Large intestine (tissue), 3 donors: ENCODE data around the gene TLX2. TPM values are rescaled to one million over a fixed set of nuclear protein-coding genes. Genes with fewer than 3 reads are reported as not detected.
"Not testable (repeated sequence)": the region's sequence is repeated elsewhere in the genome, so short reads cannot be mapped to it uniquely, and the experiment has no call there.

Experiments
- DNase-seq, 2 donors: peaks; one replicate each; pipeline versions ENCODE4 v3.0.0 to v3.0.0-alpha.2; 2013
- H3K27ac ChIP-seq: one replicate; pipeline ENCODE4 v1.5.1; 2013; ENCODE audit warnings: low read length
- H3K27me3 ChIP-seq: 2 replicates; pipeline ENCODE4 v1.6.1; 2013; ENCODE audit warnings: low read length; ENCODE audit not compliant: control insufficient read depth, insufficient read depth
- H3K36me3 ChIP-seq: 2 replicates; pipeline ENCODE4 v1.6.1; 2013; ENCODE audit warnings: low read length; ENCODE audit not compliant: control insufficient read depth, insufficient read depth
- H3K4me1 ChIP-seq: one replicate; pipeline ENCODE4 v1.6.1; 2013; ENCODE audit warnings: low read length; ENCODE audit not compliant: control insufficient read depth, insufficient read depth
- H3K4me3 ChIP-seq: one replicate; pipeline ENCODE4 v1.5.1; 2013; ENCODE audit warnings: low read length
- H3K9me3 ChIP-seq: one replicate; pipeline ENCODE4 v1.6.1; 2013; ENCODE audit warnings: mild to moderate bottlenecking, low read depth, low read length, moderate library complexity; ENCODE audit not compliant: control insufficient read depth
- WGBS: methylation state at CpG from one replicate; pipeline ENCODE4 v1.1.5; 2013; ENCODE audit warnings: low lambda C conversion rate; ENCODE audit not compliant: insufficient coverage; 5-methylcytosine and 5-hydroxymethylcytosine counted together
- polyA plus RNA-seq: library from polyadenylated mRNA; unstranded; fragments of 120-200 nt; gene quantifications from one replicate; pipeline ENCODE4 v1.2.1, GENCODE V29; 2013

The TLX2 gene
- polyA plus RNA-seq, 1 donor: 5.0 TPM

- peaks cover 10% of the 10 kb centered on the region for H3K9me3 ChIP-seq
- DNase-seq: peak in 1 of 2 donors; percentile 20
Observed at GRCh38 chr2:74558284-74559230, 44.3 kb downstream of the TLX2 start.

DNA sequence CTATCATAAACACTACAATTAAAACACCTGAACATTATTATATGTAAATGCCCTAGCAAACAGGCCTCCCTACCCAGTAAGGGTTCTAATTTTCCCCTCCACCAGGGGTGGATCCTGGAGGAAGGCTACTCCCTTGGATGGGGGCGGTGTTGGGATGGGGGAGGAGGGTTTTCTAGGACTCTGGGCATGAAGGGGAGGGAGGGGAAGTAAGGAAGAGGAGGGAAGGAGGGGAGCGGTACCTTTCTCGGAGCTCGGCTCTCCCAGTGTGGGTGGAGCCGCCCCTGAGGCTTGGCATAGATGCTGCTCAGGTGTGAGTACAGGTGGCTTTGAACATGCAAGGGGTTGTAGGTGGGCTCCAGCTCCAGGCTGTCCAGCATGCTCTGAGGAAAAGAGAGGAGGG is 45.7 kb downstream of the TLX2 start:
- WGBS: no CpG with 5 or more reads among the region's 5 CpGs
- no peaks in the 10 kb centered on the region for H3K36me3 ChIP-seq
- DNase-seq: no peak
- no peaks in the 10 kb centered on the region for H3K4me1 ChIP-seq
- no peak overlapping the region for H3K4me3 ChIP-seq
- H3K27me3 ChIP-seq: peaks cover 91% of the 10 kb centered on the region
- peaks cover 4% of the 10 kb centered on the region for H3K9me3 ChIP-seq
- H3K27ac ChIP-seq: no peak overlapping the region

More at GRCh38 chr2:74558284-74559230, 44.3 kb downstream of the TLX2 start:
- Histone ChIP-seq H3K4me1 (no peaks in the 10 kb centered on the region), H3K27ac (no peak overlapping the region), H3K27me3 (peaks cover 95% of the 10 kb centered on the region), H3K4me3 (no peak overlapping the region), H3K36me3 (no peaks in the 10 kb centered on the region)
- WGBS: no CpG with 5 or more reads among the region's 7 CpGs

DNA sequence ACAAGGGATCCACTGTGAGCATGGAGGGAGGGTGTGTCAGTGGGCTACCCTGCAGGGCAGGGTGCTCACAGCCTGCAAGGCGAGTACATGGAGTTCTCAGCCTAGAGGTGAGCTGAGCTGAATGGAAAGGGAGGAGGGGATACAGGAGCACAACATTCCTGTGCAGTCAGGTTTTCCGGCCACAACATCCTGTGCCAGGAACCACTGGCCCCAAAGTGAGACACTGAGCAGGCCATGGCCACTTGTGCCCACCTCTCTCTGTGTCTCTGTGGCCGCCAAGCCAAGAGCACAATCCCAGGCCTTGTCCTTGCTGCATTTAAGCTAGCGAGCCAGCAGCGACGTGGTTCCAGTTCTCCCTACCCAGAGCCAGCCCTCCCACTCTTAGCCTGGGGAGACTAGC is 46.3 kb downstream of the TLX2 start:
- Histone ChIP-seq H3K27me3 (peaks cover 84% of the 10 kb centered on the region), H3K36me3 (no peaks in the 10 kb centered on the region), H3K4me1 (no peaks in the 10 kb centered on the region), H3K9me3 (no peaks in the 10 kb centered on the region), H3K4me3 (no peak overlapping the region), H3K27ac (no peak overlapping the region)
- no peak for DNase-seq
- no CpG with 5 or more reads among the region's 6 CpGs for WGBS

DNA sequence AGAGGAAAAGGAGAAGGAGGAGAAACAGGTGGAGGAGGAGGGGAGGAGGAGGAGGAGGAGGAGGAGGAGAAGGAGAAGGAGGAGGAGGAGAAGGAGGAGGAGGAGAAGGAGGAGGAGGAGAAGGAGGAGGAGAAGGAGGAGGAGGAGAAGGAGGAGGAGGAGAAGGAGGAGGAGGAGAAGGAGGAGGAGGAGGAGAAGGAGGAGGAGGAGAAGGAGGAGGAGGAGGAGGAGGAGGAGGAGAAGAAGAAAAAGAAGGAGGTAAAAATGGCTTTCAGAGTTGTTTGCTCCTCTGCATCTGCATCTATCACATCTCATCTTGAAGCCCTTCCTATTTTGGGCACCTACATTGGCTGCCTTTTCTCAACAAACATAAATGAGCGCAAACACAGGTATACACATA is 46.8 kb downstream of the TLX2 start:
- H3K9me3 ChIP-seq: not testable (repeated sequence)
- peaks cover 83% of the 10 kb centered on the region for H3K27me3 ChIP-seq

DNA sequence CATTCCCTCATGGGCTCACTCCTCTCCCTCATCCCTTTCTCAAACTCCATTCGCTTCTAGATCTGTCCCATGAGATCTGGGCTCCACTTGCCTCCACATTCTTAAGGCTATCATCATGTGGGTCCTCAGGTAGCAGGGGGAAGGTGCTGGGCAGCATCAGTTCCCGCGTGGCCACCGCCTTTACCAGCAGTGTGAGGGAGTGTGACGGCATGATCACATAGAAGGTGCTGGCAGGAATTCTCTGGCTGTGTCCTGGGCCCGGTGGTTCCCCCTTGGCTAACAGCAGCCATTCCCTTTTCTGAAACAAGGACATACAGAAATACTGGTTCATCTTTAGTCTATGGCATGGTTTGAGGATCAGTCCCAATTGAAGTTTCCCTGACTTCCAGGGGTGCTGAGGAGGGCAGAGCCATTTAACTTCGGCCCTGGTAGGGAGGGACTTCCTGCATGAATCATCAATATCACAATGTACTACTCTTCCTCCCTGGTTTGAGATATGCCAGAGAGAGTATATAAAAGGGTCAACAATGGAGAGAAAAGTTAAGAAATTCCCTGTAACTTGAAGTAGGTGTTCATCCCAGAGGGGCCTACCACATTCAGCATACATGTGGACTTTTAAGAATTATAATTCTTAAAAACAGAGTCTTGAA is 48.0 kb downstream of the TLX2 start:
- WGBS: no CpG with 5 or more reads among the region's 7 CpGs

More for the DNA sequence above, 46.8 kb downstream of the TLX2 start:
- WGBS: no CpG with 5 or more reads among the region's 1 CpG
- not testable (repeated sequence) for DNase-seq, H3K4me1 ChIP-seq, H3K36me3 ChIP-seq, H3K4me3 ChIP-seq, H3K27ac ChIP-seq

DNA sequence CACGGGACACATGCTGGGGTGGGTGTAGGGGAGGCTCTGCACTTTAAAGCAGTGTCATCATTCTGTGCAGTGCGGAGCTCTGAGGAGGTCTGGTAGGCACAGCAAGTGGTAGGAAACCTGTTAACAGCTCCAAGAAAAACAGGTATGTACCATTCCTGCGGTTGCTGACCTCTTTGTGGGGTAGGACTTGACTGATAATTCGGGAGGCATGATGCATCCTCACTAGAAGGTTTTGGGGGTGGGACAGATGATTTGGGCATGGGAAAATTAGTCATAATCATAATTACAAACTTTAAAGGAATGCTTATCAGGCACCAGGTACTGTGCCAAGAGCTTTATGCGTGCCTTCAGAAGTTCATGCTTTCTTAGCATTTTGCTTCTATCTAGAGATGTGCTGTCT is 50.0 kb downstream of the TLX2 start:
- H3K4me3 ChIP-seq: no peak overlapping the region
- WGBS: 60% methylated on average over 1 of the region's 5 CpGs

More for the DNA sequence above, 48.0 kb downstream of the TLX2 start:
- Histone ChIP-seq H3K4me3 (no peak overlapping the region), H3K9me3 (no peaks in the 10 kb centered on the region), H3K27me3 (peaks cover 76% of the 10 kb centered on the region), H3K36me3 (no peaks in the 10 kb centered on the region), H3K27ac (no peak overlapping the region), H3K4me1 (no peaks in the 10 kb centered on the region)
- no peak for DNase-seq

GRCh38 chr2:74566076-74566753 is 52.0 kb downstream of the TLX2 start:
- Histone ChIP-seq H3K27me3 (peaks cover 49% of the 10 kb centered on the region), H3K9me3 (no peaks in the 10 kb centered on the region), H3K4me3 (no peak overlapping the region), H3K27ac (no peak overlapping the region), H3K4me1 (no peaks in the 10 kb centered on the region), H3K36me3 (no peaks in the 10 kb centered on the region)
- 50% methylated on average over 1 of the region's 7 CpGs for whole genome bisulfite sequencing
- DNase-seq: no peak

More for the DNA sequence above, 50.0 kb downstream of the TLX2 start:
- Histone ChIP-seq H3K27me3 (peaks cover 67% of the 10 kb centered on the region), H3K4me1 (no peaks in the 10 kb centered on the region), H3K36me3 (no peaks in the 10 kb centered on the region), H3K9me3 (no peaks in the 10 kb centered on the region), H3K27ac (no peak overlapping the region)
- DNase-seq: no peak

DNA sequence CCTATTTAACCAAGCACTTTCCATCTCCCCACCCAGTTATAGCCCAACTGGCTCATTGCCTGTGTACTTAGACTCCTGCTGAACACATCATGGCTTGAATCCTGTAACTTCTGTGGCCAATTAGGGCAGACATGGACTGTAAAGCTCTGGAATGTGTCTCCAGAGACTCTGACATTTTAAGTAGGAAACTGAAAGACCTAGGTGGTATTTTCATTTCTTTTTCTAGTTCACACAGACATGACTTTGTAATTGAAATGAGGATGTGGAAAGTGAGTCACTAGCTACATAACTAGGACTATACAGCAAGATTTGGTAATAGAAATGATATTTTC is 52.5 kb downstream of the TLX2 start:
- no peak for DNase-seq
- peaks cover 44% of the 10 kb centered on the region for H3K27me3 ChIP-seq
- no peaks in the 10 kb centered on the region for H3K36me3 ChIP-seq
- H3K9me3 ChIP-seq: no peaks in the 10 kb centered on the region
- no peak overlapping the region for H3K4me3 ChIP-seq
- H3K27ac ChIP-seq: no peak overlapping the region
- no peaks in the 10 kb centered on the region for H3K4me1 ChIP-seq
